ENCODE data around the gene ACP6.

DNA sequence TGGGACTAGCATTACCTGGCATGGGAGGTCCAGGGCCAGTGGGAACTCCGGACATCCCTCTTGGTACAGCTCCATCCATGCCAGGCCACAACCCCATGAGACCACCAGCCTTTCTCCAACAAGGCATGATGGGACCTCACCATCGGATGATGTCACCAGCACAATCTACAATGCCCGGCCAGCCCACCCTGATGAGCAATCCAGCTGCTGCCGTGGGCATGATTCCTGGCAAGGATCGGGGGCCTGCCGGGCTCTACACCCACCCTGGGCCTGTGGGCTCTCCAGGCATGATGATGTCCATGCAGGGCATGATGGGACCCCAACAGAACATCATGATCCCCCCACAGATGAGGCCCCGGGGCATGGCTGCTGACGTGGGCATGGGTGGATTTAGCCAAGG, 45.8 kb downstream of the ACP6 start:
- TF ChIP-seq POLR2A (IDR thresholded peaks at IDR 0.05; ENCODE audit: low read depth, low read length) (no peak; the same call in 1 of the 2 replicates), YY1 (IDR thresholded peaks at IDR 0.05; ENCODE audit: low read depth, low read length) (no peak), ZNF274 (IDR thresholded peaks at IDR 0.05; ENCODE audit: insufficient read depth, insufficient read length) (no peak), EP300 (IDR thresholded peaks at IDR 0.05; ENCODE audit: borderline replicate concordance in 1 of 2, control insufficient read depth in 1 of 2, low read depth in 2 of 2, low read length in 2 of 2) (no peak), HCFC1 (IDR thresholded peaks at IDR 0.05; ENCODE audit: low read length) (no peak), BRCA1 (IDR thresholded peaks at IDR 0.05; ENCODE audit: low read depth, low read length) (no peak), CBFB (IDR thresholded peaks at IDR 0.05; ENCODE audit: low read depth) (no peak), IRF5 (IDR thresholded peaks at IDR 0.05; ENCODE audit: borderline replicate concordance) (no peak), MXI1 (IDR thresholded peaks at IDR 0.05; ENCODE audit: low read depth, low read length) (no peak), PBX3 (IDR thresholded peaks at IDR 0.05; ENCODE audit: insufficient replicate concordance, low read depth, low read length) (no peak), CHD1 (IDR thresholded peaks at IDR 0.05; ENCODE audit: low read depth, low read length) (no peak)
- TF ChIP-seq, protein P1, sequence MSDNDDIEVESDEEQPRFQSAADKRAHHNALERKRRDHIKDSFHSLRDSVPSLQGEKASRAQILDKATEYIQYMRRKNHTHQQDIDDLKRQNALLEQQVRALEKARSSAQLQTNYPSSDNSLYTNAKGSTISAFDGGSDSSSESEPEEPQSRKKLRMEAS (IDR thresholded peaks at IDR 0.05; ENCODE audit: low read depth, low read length) = no peak
- TF ChIP-seq, protein P2, sequence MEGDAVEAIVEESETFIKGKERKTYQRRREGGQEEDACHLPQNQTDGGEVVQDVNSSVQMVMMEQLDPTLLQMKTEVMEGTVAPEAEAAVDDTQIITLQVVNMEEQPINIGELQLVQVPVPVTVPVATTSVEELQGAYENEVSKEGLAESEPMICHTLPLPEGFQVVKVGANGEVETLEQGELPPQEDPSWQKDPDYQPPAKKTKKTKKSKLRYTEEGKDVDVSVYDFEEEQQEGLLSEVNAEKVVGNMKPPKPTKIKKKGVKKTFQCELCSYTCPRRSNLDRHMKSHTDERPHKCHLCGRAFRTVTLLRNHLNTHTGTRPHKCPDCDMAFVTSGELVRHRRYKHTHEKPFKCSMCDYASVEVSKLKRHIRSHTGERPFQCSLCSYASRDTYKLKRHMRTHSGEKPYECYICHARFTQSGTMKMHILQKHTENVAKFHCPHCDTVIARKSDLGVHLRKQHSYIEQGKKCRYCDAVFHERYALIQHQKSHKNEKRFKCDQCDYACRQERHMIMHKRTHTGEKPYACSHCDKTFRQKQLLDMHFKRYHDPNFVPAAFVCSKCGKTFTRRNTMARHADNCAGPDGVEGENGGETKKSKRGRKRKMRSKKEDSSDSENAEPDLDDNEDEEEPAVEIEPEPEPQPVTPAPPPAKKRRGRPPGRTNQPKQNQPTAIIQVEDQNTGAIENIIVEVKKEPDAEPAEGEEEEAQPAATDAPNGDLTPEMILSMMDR (IDR thresholded peaks at IDR 0.05 in 2 of 3, conservative IDR thresholded peaks at IDR 0.05 in 1 of 3; ENCODE audit: control insufficient read depth in 2 of 3, extremely low read depth in 1 of 3, insufficient read depth in 1 of 3, low read depth in 3 of 3, low read length in 3 of 3) = no peak
- TF ChIP-seq, protein P3, sequence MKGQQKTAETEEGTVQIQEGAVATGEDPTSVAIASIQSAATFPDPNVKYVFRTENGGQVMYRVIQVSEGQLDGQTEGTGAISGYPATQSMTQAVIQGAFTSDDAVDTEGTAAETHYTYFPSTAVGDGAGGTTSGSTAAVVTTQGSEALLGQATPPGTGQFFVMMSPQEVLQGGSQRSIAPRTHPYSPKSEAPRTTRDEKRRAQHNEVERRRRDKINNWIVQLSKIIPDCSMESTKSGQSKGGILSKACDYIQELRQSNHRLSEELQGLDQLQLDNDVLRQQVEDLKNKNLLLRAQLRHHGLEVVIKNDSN (IDR thresholded peaks at IDR 0.05; ENCODE audit: borderline replicate concordance, extremely low read length, insufficient read depth, low read depth, low read length) = no peak
